SK-N-SH treated with all-trans-retinoic acid at 6 μM for 48 hours (cell line): ENCODE data around the gene ITGB1.

ENCODE experiments used
- ARNTL ChIP-seq: fragments of 450-650 bp; formaldehyde crosslinking; IDR thresholded peaks from 2 replicates; pipeline ENCODE4 v1.5.0; 2020; ENCODE audit warnings: low read depth, mild to moderate bottlenecking, moderate library complexity, borderline replicate concordance
- CREB5 ChIP-seq: fragments of 250-450 bp; sonication (Bioruptor Pico); IDR thresholded peaks from 2 replicates; pipeline ENCODE4 v1.5.1; 2020; ENCODE audit warnings: low read depth, mild to moderate bottlenecking, moderate library complexity
- CSDC2 ChIP-seq: fragments of 250-450 bp; sonication (Bioruptor Pico); IDR thresholded peaks from 2 replicates; pipeline ENCODE4 v1.5.0; 2020; ENCODE audit warnings: mild to moderate bottlenecking, moderate library complexity
- CSRNP3 ChIP-seq: fragments of 250-450 bp; sonication (Bioruptor Pico); IDR thresholded peaks from 2 replicates; pipeline ENCODE4 v1.5.1; 2021; ENCODE audit warnings: mild to moderate bottlenecking, moderate library complexity
- GLIS3 ChIP-seq: fragments of 250-450 bp; sonication (Bioruptor Pico); IDR thresholded peaks from 2 replicates; pipeline ENCODE4 v1.5.0; 2020; ENCODE audit warnings: mild to moderate bottlenecking, moderate library complexity
- PATZ1 ChIP-seq: fragments of 250-450 bp; sonication (Bioruptor Pico); IDR thresholded peaks from 2 replicates; pipeline ENCODE4 v1.8.0; 2020; ENCODE audit warnings: mild to moderate bottlenecking, moderate library complexity, borderline replicate concordance
- PPARA ChIP-seq: fragments of 250-450 bp; sonication (Bioruptor Pico); IDR thresholded peaks from 2 replicates; pipeline ENCODE4 v1.5.0; 2020; ENCODE audit warnings: mild to moderate bottlenecking, borderline replicate concordance
- RARB ChIP-seq: fragments of 250-450 bp; sonication (Bioruptor Pico); IDR thresholded peaks from 2 replicates; pipeline ENCODE4 v1.8.0; 2021; ENCODE audit warnings: mild to moderate bottlenecking, moderate library complexity
- ZC3H10 ChIP-seq: fragments of 250-450 bp; sonication (Bioruptor Pico); IDR thresholded peaks from 2 replicates; pipeline ENCODE4 v1.5.1; 2021; ENCODE audit warnings: mild to moderate bottlenecking, moderate library complexity
- ZFP30 ChIP-seq: fragments of 450-650 bp; formaldehyde crosslinking; IDR thresholded peaks from 2 replicates; pipeline ENCODE4 v1.5.0; 2022; ENCODE audit warnings: mild to moderate bottlenecking, moderate library complexity
- ZNF70 ChIP-seq: fragments of 450-650 bp; formaldehyde crosslinking; IDR thresholded peaks from 2 replicates; pipeline ENCODE4 v1.5.0; 2020; ENCODE audit warnings: mild to moderate bottlenecking, moderate library complexity
- ZNF8 ChIP-seq: fragments of 450-650 bp; formaldehyde crosslinking; IDR thresholded peaks from 2 replicates; pipeline ENCODE4 v1.5.0; 2020; ENCODE audit warnings: mild to moderate bottlenecking, moderate library complexity

- no peak for TF ChIP-seq ZC3H10 (CRISPR knock-in tag)
- TF ChIP-seq CSDC2, result no peak
- no peak for TF ChIP-seq PATZ1 (CRISPR knock-in tag)
- no peak for TF ChIP-seq RARB (CRISPR knock-in tag)
- TF ChIP-seq PPARA (CRISPR knock-in tag), result no peak
- TF ChIP-seq ZNF8 (CRISPR knock-in tag), result no peak
- TF ChIP-seq ZNF70 (CRISPR knock-in tag), result no peak
- TF ChIP-seq CREB5 (CRISPR knock-in tag), result no peak
- no peak for TF ChIP-seq ARNTL (CRISPR knock-in tag)
- no peak for TF ChIP-seq GLIS3
- no peak for TF ChIP-seq ZFP30 (CRISPR knock-in tag)
- no peak for TF ChIP-seq CSRNP3 (CRISPR knock-in tag)
Measured at GRCh38 chr10:32987172-32987571, 29.1 kb upstream of the ITGB1 start.
